GM03348 (cell line): ENCODE results near the gene CEP68.
"Not testable (repeated sequence)": the region's sequence is repeated elsewhere in the genome, so short reads cannot be mapped to it uniquely, and the experiment has no call there.

Experiments used
- DNase-seq: peaks from one replicate; pipeline ENCODE4 v3.0.0; 2012; ENCODE audit warnings: low spot score

Gene CEP68

GRCh38 chr2:65129826-65130663 is 73.8 kb downstream of the CEP68 start, which contains the start of gene RAB1A:
TSS of gene RAB1A (minus strand) at chr2:65130106. CDS start at chr2:65129915, 191 bp downstream.
- DNase-seq, result peak; percentile 99

GRCh38 chr2:65130664-65131175 is 74.5 kb downstream of the CEP68 start:
- DNase-seq, result no peak

- DNase-seq, result not testable (repeated sequence)
Observed at GRCh38 chr2:65132930-65133329, 76.7 kb downstream of the CEP68 start.

GRCh38 chr2:65133626-65134025 is 77.4 kb downstream of the CEP68 start:
- no peak for DNase-seq

- DNase-seq, result no peak
Observed at GRCh38 chr2:65134158-65134557, 77.9 kb downstream of the CEP68 start.

- DNase-seq, result no peak
Observed at GRCh38 chr2:65136253-65136652, 80.0 kb downstream of the CEP68 start.
